UCSD-AML1 (cell line): ENCODE data around the gene PDIA4.
"Not testable (repeated sequence)": the region's sequence is repeated elsewhere in the genome, so short reads cannot be mapped to it uniquely, and the experiment has no call there.

Experiments
- DNase-seq: peaks from one replicate; lab custom pipeline; 2025; ENCODE audit not compliant: unreplicated experiment; lab: John Stamatoyannopoulos, UW

The PDIA4 gene

GRCh38 chr7:149028346-149029109, at the start of gene PDIA4:
TSS of gene PDIA4 (minus strand) at chr7:149028505. CDS start at chr7:149028408, 97 bp downstream.
- peak; percentile 95 for DNase-seq

GRCh38 chr7:149077594-149077993, 49.3 kb upstream of the PDIA4 start:
- DNase-seq = no peak

GRCh38 chr7:149075286-149075685, 47.0 kb upstream of the PDIA4 start:
- DNase-seq = no peak

- DNase-seq = no peak
Observed at GRCh38 chr7:149074116-149074885, 46.0 kb upstream of the PDIA4 start.

- DNase-seq = no peak
Observed at GRCh38 chr7:149072438-149072775, 44.1 kb upstream of the PDIA4 start.

- DNase-seq = no peak
Observed at GRCh38 chr7:149071641-149072437, 43.5 kb upstream of the PDIA4 start.

- no peak for DNase-seq
Observed at GRCh38 chr7:149071182-149071635, 42.9 kb upstream of the PDIA4 start.

- DNase-seq = no peak
Observed at GRCh38 chr7:149070372-149071125, 42.2 kb upstream of the PDIA4 start.

- no peak for DNase-seq
Observed at GRCh38 chr7:149067869-149068268, 39.6 kb upstream of the PDIA4 start.

- no peak for DNase-seq
Observed at GRCh38 chr7:149063476-149063875, 35.2 kb upstream of the PDIA4 start.

GRCh38 chr7:149062217-149062899, 34.1 kb upstream of the PDIA4 start:
- not testable (repeated sequence) for DNase-seq

- DNase-seq = no peak
Observed at GRCh38 chr7:149060156-149060555, 31.9 kb upstream of the PDIA4 start.

- no peak for DNase-seq
Observed at GRCh38 chr7:149053885-149054284, 25.6 kb upstream of the PDIA4 start.

GRCh38 chr7:149053384-149053783, 25.1 kb upstream of the PDIA4 start:
- DNase-seq = no peak

GRCh38 chr7:149050941-149051340, 22.6 kb upstream of the PDIA4 start:
- no peak for DNase-seq

- no peak for DNase-seq
Observed at GRCh38 chr7:149048805-149049204, 20.5 kb upstream of the PDIA4 start.

- DNase-seq = no peak
Observed at GRCh38 chr7:149046416-149046815, 18.1 kb upstream of the PDIA4 start.

GRCh38 chr7:149043936-149044335, 15.6 kb upstream of the PDIA4 start:
- DNase-seq = no peak

GRCh38 chr7:149041350-149041749, 13.0 kb upstream of the PDIA4 start:
- DNase-seq = no peak

GRCh38 chr7:149038641-149039040, 10.3 kb upstream of the PDIA4 start:
- not testable (repeated sequence) for DNase-seq
